Measurements from ENCODE around the gene RXRG. TPM values are rescaled to one million over a fixed set of nuclear protein-coding genes. Genes with fewer than 3 reads are reported as not detected.

RXRG gene
- not detected for total RNA-seq
- not detected for polyA plus RNA-seq
- total RNA-seq, result 0 reads per million in 6 experiments

- Mint-ChIP-seq H3K36me3 (peaks cover 0 to 11% (median 0%) of the 10 kb centered on the region in 3 donors), H3K27ac (no peak within 1 kb of the TSS), H3K4me3 (peak within 1 kb of the TSS in 3 of 10 donors; percentile 1 to 15 (median 10)), H3K27me3 (peaks cover 19 to 40% (median 31%) of the 10 kb centered on the region in 5 donors), H3K9me3 (peaks cover 0 to 2% (median 0%) of the 10 kb centered on the region in 9 donors), H3K4me1 (peaks cover 0 to 4% (median 0%) of the 10 kb centered on the region in 4 donors)
- DNase-seq (peak in 6 of 10 donors; percentile 6 to 26 (median 20)), ATAC-seq (peak; percentile 42 to 73)
- POLR2A ChIA-PET, result no interaction called here
Observed at GRCh38 chr1:165444897-165445370, at the start of gene RXRG. Gene RXRG, minus strand, starts transcription at chr1:165445126. Its CDS starts 233 bp downstream, at chr1:165444893.

GRCh38 chr1:165492845-165493373 lies 48.0 kb upstream of the RXRG start:
- ATAC-seq, result no peak
- H3K27me3 Mint-ChIP-seq, result peaks cover 4 to 36% (median 15%) of the 10 kb centered on the region in 5 donors
- POLR2A ChIA-PET, result no interaction called here
- no peaks in the 10 kb centered on the region for H3K9me3 Mint-ChIP-seq
- no peak overlapping the region for H3K27ac Mint-ChIP-seq
- H3K4me1 Mint-ChIP-seq, result no peaks in the 10 kb centered on the region
- no peaks in the 10 kb centered on the region for H3K36me3 Mint-ChIP-seq
- no peak for DNase-seq
- H3K4me3 Mint-ChIP-seq, result no peak overlapping the region

- no peak overlapping the region for H3K4me3 Mint-ChIP-seq
- H3K9me3 Mint-ChIP-seq, result no peaks in the 10 kb centered on the region
- POLR2A ChIA-PET, result no interaction called here
- no peak overlapping the region for H3K27ac Mint-ChIP-seq
- H3K4me1 Mint-ChIP-seq, result no peaks in the 10 kb centered on the region
- DNase-seq (no peak), ATAC-seq (no peak)
- no peaks in the 10 kb centered on the region for H3K36me3 Mint-ChIP-seq
- H3K27me3 Mint-ChIP-seq, result peaks cover 6 to 35% (median 18%) of the 10 kb centered on the region in 5 donors
Observed at GRCh38 chr1:165490175-165490574, 45.2 kb upstream of the RXRG start.

- no peaks in the 10 kb centered on the region for H3K36me3 Mint-ChIP-seq
- H3K27ac Mint-ChIP-seq, result no peak overlapping the region
- POLR2A ChIA-PET, result no interaction called here
- no peaks in the 10 kb centered on the region for H3K4me1 Mint-ChIP-seq
- no peaks in the 10 kb centered on the region for H3K9me3 Mint-ChIP-seq
- no peak overlapping the region for H3K4me3 Mint-ChIP-seq
- peaks cover 4 to 28% (median 16%) of the 10 kb centered on the region in 5 donors for H3K27me3 Mint-ChIP-seq
- DNase-seq (no peak), ATAC-seq (no peak)
Observed at GRCh38 chr1:165487921-165488320, 43.0 kb upstream of the RXRG start.

- no peaks in the 10 kb centered on the region for H3K36me3 Mint-ChIP-seq
- no peaks in the 10 kb centered on the region for H3K9me3 Mint-ChIP-seq
- no peak overlapping the region for H3K27ac Mint-ChIP-seq
- no peak overlapping the region for H3K4me3 Mint-ChIP-seq
- no peak for ATAC-seq
- POLR2A ChIA-PET, result no interaction called here
- DNase-seq, result no peak
- peaks cover 0 to 9% (median 3%) of the 10 kb centered on the region in 4 donors for H3K4me1 Mint-ChIP-seq
- H3K27me3 Mint-ChIP-seq, result peaks cover 4 to 22% (median 18%) of the 10 kb centered on the region in 5 donors
Observed at GRCh38 chr1:165486663-165487062, 41.7 kb upstream of the RXRG start.

- POLR2A ChIA-PET, result no interaction called here
Observed at GRCh38 chr1:165485716-165486115, 40.8 kb upstream of the RXRG start.

GRCh38 chr1:165484532-165484931 lies 39.6 kb upstream of the RXRG start:
- Mint-ChIP-seq H3K4me3 (no peak overlapping the region), H3K27me3 (peaks cover 6 to 33% (median 20%) of the 10 kb centered on the region in 5 donors), H3K27ac (no peak overlapping the region), H3K9me3 (no peaks in the 10 kb centered on the region), H3K36me3 (no peaks in the 10 kb centered on the region), H3K4me1 (peaks cover 0 to 11% (median 3%) of the 10 kb centered on the region in 4 donors)
- DNase-seq (no peak), ATAC-seq (no peak)
- POLR2A ChIA-PET, result no interaction called here

More at GRCh38 chr1:165485716-165486115, 40.8 kb upstream of the RXRG start:
- no peak for DNase-seq
- Mint-ChIP-seq H3K4me1 (peaks cover 0 to 11% (median 3%) of the 10 kb centered on the region in 4 donors), H3K4me3 (no peak overlapping the region), H3K27me3 (peaks cover 4 to 29% (median 18%) of the 10 kb centered on the region in 5 donors), H3K27ac (no peak overlapping the region), H3K9me3 (no peaks in the 10 kb centered on the region), H3K36me3 (no peaks in the 10 kb centered on the region)
- no peak for ATAC-seq

GRCh38 chr1:165483412-165483811 lies 38.5 kb upstream of the RXRG start:
- Mint-ChIP-seq H3K36me3 (no peaks in the 10 kb centered on the region), H3K4me3 (no peak overlapping the region), H3K27ac (no peak overlapping the region), H3K27me3 (peaks cover 6 to 37% (median 19%) of the 10 kb centered on the region in 5 donors), H3K4me1 (peaks cover 0 to 11% (median 3%) of the 10 kb centered on the region in 4 donors), H3K9me3 (no peaks in the 10 kb centered on the region)
- ATAC-seq, result no peak
- no peak for DNase-seq
- POLR2A ChIA-PET, result no interaction called here

- POLR2A ChIA-PET, result no interaction called here
- no peak for DNase-seq
- no peaks in the 10 kb centered on the region for H3K36me3 Mint-ChIP-seq
- peaks cover 0 to 11% (median 3%) of the 10 kb centered on the region in 4 donors for H3K4me1 Mint-ChIP-seq
- H3K27ac Mint-ChIP-seq, result no peak overlapping the region
- ATAC-seq, result no peak
- H3K4me3 Mint-ChIP-seq, result no peak overlapping the region
- H3K9me3 Mint-ChIP-seq, result no peaks in the 10 kb centered on the region
- peaks cover 6 to 36% (median 17%) of the 10 kb centered on the region in 5 donors for H3K27me3 Mint-ChIP-seq
Observed at GRCh38 chr1:165481820-165482532, 37.0 kb upstream of the RXRG start.

GRCh38 chr1:165476776-165477175 lies 31.9 kb upstream of the RXRG start:
- no peaks in the 10 kb centered on the region for H3K36me3 Mint-ChIP-seq
- ATAC-seq (no peak), DNase-seq (no peak)
- H3K27me3 Mint-ChIP-seq, result peaks cover 3 to 32% (median 6%) of the 10 kb centered on the region in 5 donors
- H3K4me1 Mint-ChIP-seq, result peaks cover 0 to 3% (median 0%) of the 10 kb centered on the region in 4 donors
- no peak overlapping the region for H3K27ac Mint-ChIP-seq
- POLR2A ChIA-PET, result no interaction called here
- no peak overlapping the region for H3K4me3 Mint-ChIP-seq
- no peaks in the 10 kb centered on the region for H3K9me3 Mint-ChIP-seq

- peaks cover 6 to 26% (median 14%) of the 10 kb centered on the region in 5 donors for H3K27me3 Mint-ChIP-seq
- ATAC-seq, result no peak
- no peak overlapping the region for H3K4me3 Mint-ChIP-seq
- DNase-seq, result no peak
- H3K4me1 Mint-ChIP-seq, result no peaks in the 10 kb centered on the region
- H3K36me3 Mint-ChIP-seq, result no peaks in the 10 kb centered on the region
- no peak overlapping the region for H3K27ac Mint-ChIP-seq
- POLR2A ChIA-PET, result no interaction called here
- no peaks in the 10 kb centered on the region for H3K9me3 Mint-ChIP-seq
Observed at GRCh38 chr1:165474196-165474595, 29.3 kb upstream of the RXRG start.

- POLR2A ChIA-PET, result no interaction called here
- no peaks in the 10 kb centered on the region for H3K9me3 Mint-ChIP-seq
- H3K4me3 Mint-ChIP-seq, result no peak overlapping the region
- no peak overlapping the region for H3K27ac Mint-ChIP-seq
- ATAC-seq (no peak), DNase-seq (no peak)
- H3K27me3 Mint-ChIP-seq, result peaks cover 6 to 25% (median 17%) of the 10 kb centered on the region in 5 donors
- H3K4me1 Mint-ChIP-seq, result no peaks in the 10 kb centered on the region
- no peaks in the 10 kb centered on the region for H3K36me3 Mint-ChIP-seq
Observed at GRCh38 chr1:165473081-165473480, 28.2 kb upstream of the RXRG start.

- POLR2A ChIA-PET, result no interaction called here
- ATAC-seq (no peak), DNase-seq (no peak)
- no peaks in the 10 kb centered on the region for H3K9me3 Mint-ChIP-seq
- peaks cover 10 to 34% (median 23%) of the 10 kb centered on the region in 5 donors for H3K27me3 Mint-ChIP-seq
- H3K4me3 Mint-ChIP-seq, result no peak overlapping the region
- no peaks in the 10 kb centered on the region for H3K36me3 Mint-ChIP-seq
- no peak overlapping the region for H3K27ac Mint-ChIP-seq
- no peaks in the 10 kb centered on the region for H3K4me1 Mint-ChIP-seq
Observed at GRCh38 chr1:165468726-165469249, 23.9 kb upstream of the RXRG start.

Measured in naive thymus-derived CD8-positive, alpha-beta T cell (primary cell).